GM12878 (cell line): Measurements from ENCODE around the gene DAAM1. TPM values are rescaled to one million over a fixed set of nuclear protein-coding genes. Genes with fewer than 3 reads are reported as not detected.

Experiments used
- ATAC-seq: fragments of 200-7000 bp; cut with Tn5 transposase; 3 replicates; pipeline ENCODE4 v1.9.1; 2020; ENCODE audit warnings: mild to moderate bottlenecking, moderate library complexity
- BruUV-seq: library from RNA; stranded (reverse); fragments of 400-500 nt; replicated peaks from 2 replicates; lab custom pipeline; 2021; lab: Mats Ljungman, UMichigan
- CTCF ChIA-PET: fragments of 300-600 bp; sonication (Branson Sonifier 250); formaldehyde crosslinking; extraction: SDS; loops from one replicate; lab custom pipeline; 2021; ENCODE audit warnings: inconsistent platforms; lab: Yijun Ruan, JAX
- POLR2A ChIA-PET: fragments of 350-600 bp; formaldehyde crosslinking; extraction: SDS; loops from one replicate; lab custom pipeline; 2021; ENCODE audit warnings: inconsistent platforms; lab: Charles Lee
- RAD21 ChIA-PET: fragments of 300-600 bp; sonication (Branson Sonifier 250); formaldehyde crosslinking; loops from one replicate; lab custom pipeline; 2023; ENCODE audit warnings: antibody characterized with exemption; ENCODE audit not compliant: unreplicated experiment; lab: Charles Lee
- SMC1A ChIA-PET: fragments of 300-600 bp; sonication (Branson Sonifier 250); formaldehyde crosslinking; loops from one replicate; lab custom pipeline; 2023; ENCODE audit not compliant: unreplicated experiment, uncharacterized antibody; lab: Charles Lee
- DNase-seq: peaks from one replicate; pipeline ENCODE4 v3.0.0-alpha.2; 2011; ENCODE audit warnings: low read depth, low spot score
- FAIRE-seq: peaks from 3 replicates; lab custom pipeline; 2011; peaks lifted over from hg19 to GRCh38; lab: Jason Lieb, UNC
- H2AFZ ChIP-seq: 2 replicates; pipeline ENCODE4 v1.6.0; 2011; ENCODE audit warnings: low read depth, low read length, control low read depth; ENCODE audit not compliant: control insufficient read depth
- H3K27ac ChIP-seq: 2 replicates; pipeline ENCODE4 v1.5.1; 2011; ENCODE audit warnings: control low read depth; ENCODE audit not compliant: control insufficient read depth, insufficient read depth
- H3K27me3 ChIP-seq, 2 experiments: replicated peaks in 1 of 2; 2 replicates each; pipeline versions ENCODE4 v1.6.0 to v1.6.1; 2011; ENCODE audit warnings: low read length in 1 of 2; ENCODE audit not compliant: control insufficient read depth in 2 of 2, insufficient read depth in 2 of 2
- H3K36me3 ChIP-seq, 2 experiments: 2 replicates each; pipeline ENCODE4 v1.5.1; 2011; ENCODE audit warnings: low read length in 1 of 2; ENCODE audit not compliant: control insufficient read depth in 2 of 2, insufficient read depth in 2 of 2
- H3K4me1 ChIP-seq: 2 replicates; pipeline ENCODE4 v1.6.1; 2011; ENCODE audit warnings: mild to moderate bottlenecking, low read length, moderate library complexity, mixed read lengths; ENCODE audit not compliant: control insufficient read depth, insufficient read depth
- H3K4me2 ChIP-seq: 2 replicates; pipeline ENCODE4 v1.6.0; 2011; ENCODE audit warnings: control low read depth; ENCODE audit not compliant: control insufficient read depth, insufficient read depth
- H3K4me3 ChIP-seq: fragments of 200-600 bp; sonication (generic); 2 replicates; pipeline ENCODE4 v1.5.1; 2016
- H3K79me2 ChIP-seq: 2 replicates; pipeline ENCODE4 v1.6.0; 2011; ENCODE audit warnings: low read length; ENCODE audit not compliant: control insufficient read depth, insufficient read depth
- H3K9ac ChIP-seq: 2 replicates; pipeline ENCODE4 v1.8.0; 2011; ENCODE audit warnings: low read length, control low read depth, mixed read lengths; ENCODE audit not compliant: control insufficient read depth, insufficient read depth
- H3K9me3 ChIP-seq: replicated peaks from 3 replicates; pipeline ENCODE4 v1.5.1; 2011; ENCODE audit warnings: mild to moderate bottlenecking, low read length; ENCODE audit not compliant: control insufficient read depth, insufficient read depth
- H4K20me1 ChIP-seq: 2 replicates; pipeline ENCODE4 v1.6.0; 2011; ENCODE audit not compliant: control insufficient read depth, insufficient read depth
- ATF3 ChIP-seq: IDR thresholded peaks from 2 replicates; pipeline ENCODE4 v1.6.1; 2011; ENCODE audit warnings: low read depth, mild to moderate bottlenecking, low read length, moderate library complexity, borderline replicate concordance; ENCODE audit errors: extremely low read depth
- BRCA1 ChIP-seq: IDR thresholded peaks from 2 replicates; pipeline ENCODE4 v1.6.1; 2011; ENCODE audit warnings: low read depth, low read length, improper control_type of control experiment
- IKZF1 ChIP-seq: fragments of 450-650 bp; conservative IDR thresholded peaks from 2 replicates; pipeline ENCODE4 v1.6.1; 2017; ENCODE audit warnings: antibody characterized with exemption, mild to moderate bottlenecking
- KLF5 ChIP-seq: fragments of 450-650 bp; IDR thresholded peaks from 2 replicates; pipeline ENCODE4 v1.6.1; 2014; ENCODE audit warnings: mild to moderate bottlenecking; ENCODE audit not compliant: partially characterized antibody
- MYC ChIP-seq: IDR thresholded peaks from 2 replicates; pipeline ENCODE4 v1.6.1; 2011; ENCODE audit warnings: mild to moderate bottlenecking, low read length, moderate library complexity, inconsistent platforms; ENCODE audit not compliant: insufficient read depth, insufficient replicate concordance, insufficient read length, severe bottlenecking
- PML ChIP-seq: IDR thresholded peaks from 2 replicates; pipeline ENCODE4 v1.6.1; 2012; ENCODE audit warnings: low read length, inconsistent platforms
- RELA ChIP-seq: fragments of 450-650 bp; IDR thresholded peaks from 2 replicates; pipeline ENCODE4 v1.8.0; 2014; ENCODE audit warnings: borderline replicate concordance; ENCODE audit not compliant: partially characterized antibody
- SRF ChIP-seq, 2 experiments: IDR thresholded peaks; 2 replicates each; pipeline ENCODE4 v1.6.1; 2011; ENCODE audit warnings: low read depth in 2 of 2, low read length in 2 of 2, mild to moderate bottlenecking in 1 of 2, moderate library complexity in 1 of 2
- SUZ12 ChIP-seq: fragments of 200-600 bp; sonication (generic); IDR thresholded peaks from one replicate; pipeline ENCODE4 v1.6.1; 2018; ENCODE audit warnings: antibody characterized with exemption, mild to moderate bottlenecking; ENCODE audit not compliant: unreplicated experiment
- whole genome bisulfite sequencing: methylation state at CpG from one replicate; pipeline ENCODE4 v1.1.6; 2016; ENCODE audit warnings: low lambda C conversion rate; ENCODE audit not compliant: insufficient replicate concordance, insufficient coverage; ENCODE audit errors: missing lambda C conversion rate; 5-methylcytosine and 5-hydroxymethylcytosine counted together
- in situ Hi-C: fragments of 300-500 bp; cut with MboI; formaldehyde crosslinking; loops from 9 replicates; pipeline ENCODE4 v1.14.3; 2018; ENCODE audit warnings: mixed read lengths
- intact Hi-C: fragments of 100-400 bp; cut with micrococcal nuclease; formaldehyde crosslinking; loops from one replicate; pipeline ENCODE4 v1.14.2; 2022; ENCODE audit not compliant: unreplicated experiment
- polyA plus RNA-seq, 11 experiments: library from polyadenylated mRNA; depleted of rRNA in 4 of 11; unstranded in 6 of 11; stranded (reverse) in 5 of 11; fragments of >200 nt; fragmentation: Nextera tagmentation in 4 of 11; fragmentation: Illumina TruSeq in 1 of 11; extraction: Ambion mirVana in 4 of 11; extraction: Trizol in 1 of 11; gene quantifications; 1 replicate in 1 of 11; 2 replicates in 10 of 11; pipeline versions ENCODE4 v1.2.1 to v1.2.3, GENCODE V29; 2011 to 2016; ENCODE audit warnings: inconsistent platforms in 2 of 11, missing spikeins in 2 of 11, low read depth in 1 of 11
- total RNA-seq, 4 experiments: library from RNA; depleted of rRNA in 3 of 4; stranded (reverse); fragments of >200 nt in 3 of 4; fragmentation: Illumina TruSeq in 1 of 4; extraction: Trizol in 1 of 4; gene quantifications; 2 replicates each; pipeline versions ENCODE4 v1.2.1 to v1.2.3, GENCODE V29; 2013 to 2021

DAAM1 gene
- total and polyA plus RNA-seq, 10 of the 15 experiments (the other 5 are each of a cell fraction or from before 2014, with no cell fraction given): 13.8 to 32.4 (median 24.2) TPM

GRCh38 chr14:59187118-59187517 is 1.3 kb upstream of the DAAM1 start:
- no peak for ATAC-seq
- no TSS peak for BruUV-seq
- Histone ChIP-seq H3K79me2 (peaks cover 25% of the 10 kb centered on the region), H3K4me3 (0 out of 2 replicates have a peak overlapping the region, but pooled peaks have one; percentile 87), H4K20me1 (no peaks in the 10 kb centered on the region), H3K4me2 (peak overlapping the region; percentile 93; the same call in 1 of the 2 replicates), H3K9me3 (no peaks in the 10 kb centered on the region), H3K27me3 (no peaks in the 10 kb centered on the region), H3K27ac (no peak overlapping the region), H3K36me3 (no peaks in the 10 kb centered on the region), H2AFZ (no peak overlapping the region), H3K4me1 (peaks cover 3% of the 10 kb centered on the region), H3K9ac (no peak overlapping the region)
- ChIA-PET CTCF (interaction anchor here (1.0 to 1.3 kb wide), 2 partner anchors 55 to 256 kb away, joined by 3 to 5 read pairs; no protein-coding TSS in a partner anchor), RAD21 (interaction anchor here (5.3 kb wide), 1 partner anchor 88 kb away, joined by 38 read pairs; no protein-coding TSS in a partner anchor), POLR2A (interaction anchor here (2.1 to 3.5 kb wide), 2 partner anchors 11 to 56 kb away, joined by 9 to 31 read pairs; no protein-coding TSS in a partner anchor), SMC1A (interaction anchor here (0.8 to 6.5 kb wide), 7 partner anchors 11 to 190 kb away, joined by 3 to 61 read pairs (median 5); no protein-coding TSS in a partner anchor)
- no peak for TF ChIP-seq IKZF1
- no peak for TF ChIP-seq PML
- no peak for TF ChIP-seq BRCA1
- no peak for TF ChIP-seq MYC
- no peak for TF ChIP-seq ATF3
- no peak for TF ChIP-seq RELA
- no peak for TF ChIP-seq SRF (IDR thresholded peaks at IDR 0.05; ENCODE audit: low read depth in 2 of 2, low read length in 2 of 2)
- TF ChIP-seq KLF5: no peak
- no peak for TF ChIP-seq SUZ12
- in situ Hi-C loops (no loop called here), intact Hi-C loops (no loop called here)
- FAIRE-seq: no peak
- 46% methylated on average over 4 of the region's 4 CpGs for WGBS
- no peak for DNase-seq
